OCI-LY1 (cell line): Measurements from ENCODE around the gene AKAP13.

Source experiments
- H2AFZ ChIP-seq: fragments of 200-600 bp; sonication (generic), shearing (Covaris generic); 2 replicates; pipeline ENCODE4 v1.6.0; 2014; ENCODE audit warnings: antibody characterized with exemption, mild to moderate bottlenecking, low read length
- H3F3A ChIP-seq: fragments of 200-600 bp; sonication (generic), shearing (Covaris generic); 2 replicates; pipeline ENCODE4 v1.6.0; 2014; ENCODE audit warnings: mild to moderate bottlenecking, antibody characterized with exemption, low read length, moderate library complexity; ENCODE audit not compliant: insufficient read depth
- H3K27ac ChIP-seq: fragments of 200-600 bp; sonication (generic); 2 replicates; pipeline ENCODE4 v1.5.1; 2014; ENCODE audit warnings: low read length, mixed run types, mild to moderate bottlenecking, low read depth; ENCODE audit not compliant: poor library complexity, severe bottlenecking
- H3K27me3 ChIP-seq: fragments of 200-600 bp; sonication (generic); 2 replicates; pipeline ENCODE4 v1.6.0; 2014; ENCODE audit warnings: antibody characterized with exemption, mild to moderate bottlenecking, low read length, moderate library complexity; ENCODE audit not compliant: insufficient read depth
- H3K36me3 ChIP-seq: fragments of 200-600 bp; sonication (generic); 2 replicates; pipeline ENCODE4 v1.6.1; 2014; ENCODE audit warnings: mild to moderate bottlenecking, antibody characterized with exemption, low read length, moderate library complexity, mixed read lengths; ENCODE audit not compliant: insufficient read depth
- H3K4me1 ChIP-seq: fragments of 200-600 bp; sonication (generic); 2 replicates; pipeline ENCODE4 v1.5.1; 2014; ENCODE audit warnings: mild to moderate bottlenecking, low read length, moderate library complexity; ENCODE audit not compliant: insufficient read depth, severe bottlenecking
- H3K4me2 ChIP-seq: fragments of 200-600 bp; sonication (generic), shearing (Covaris generic); 2 replicates; pipeline ENCODE4 v1.6.1; 2014; ENCODE audit warnings: low read length
- H3K4me3 ChIP-seq: fragments of 200-600 bp; sonication (generic); 2 replicates; pipeline ENCODE4 v1.5.1; 2014; ENCODE audit warnings: low read length, low read depth, mild to moderate bottlenecking, mixed read lengths; ENCODE audit not compliant: poor library complexity, severe bottlenecking
- H3K79me2 ChIP-seq: fragments of 200-600 bp; shearing (Covaris generic); 2 replicates; pipeline ENCODE4 v1.6.1; 2016; ENCODE audit warnings: mixed run types, low read length, mixed read lengths; ENCODE audit not compliant: insufficient read depth
- H3K9ac ChIP-seq: fragments of 200-600 bp; sonication (generic), shearing (Covaris generic); 2 replicates; pipeline ENCODE4 v1.6.1; 2014; ENCODE audit warnings: mild to moderate bottlenecking, low read length, mixed read lengths
- H3K9me2 ChIP-seq: fragments of 200-600 bp; sonication (generic), shearing (Covaris generic); 2 replicates; pipeline ENCODE4 v1.6.1; 2014; ENCODE audit warnings: low read depth, mild to moderate bottlenecking, low read length, mixed read lengths
- H3K9me3 ChIP-seq: fragments of 200-600 bp; shearing (Covaris generic); 2 replicates; pipeline ENCODE4 v1.6.1; 2014; ENCODE audit warnings: low read length, mixed read lengths
- H4K20me1 ChIP-seq: fragments of 200-600 bp; sonication (generic), shearing (Covaris generic); 2 replicates; pipeline ENCODE4 v1.6.0; 2016; ENCODE audit warnings: mild to moderate bottlenecking, low read length; ENCODE audit not compliant: insufficient read depth
- CTCF ChIP-seq: fragments of 200-600 bp; sonication (generic), shearing (Covaris generic); IDR thresholded peaks from 2 replicates; pipeline ENCODE4 v1.5.1; 2017; ENCODE audit warnings: mild to moderate bottlenecking, antibody characterized with exemption, low read length, moderate library complexity, mixed read lengths
- EZH2 ChIP-seq: fragments of 200-600 bp; sonication (generic), shearing (Covaris generic); IDR thresholded peaks from 2 replicates; pipeline ENCODE4 v1.8.0; 2017; ENCODE audit warnings: borderline replicate concordance, mixed run types, mild to moderate bottlenecking, antibody characterized with exemption, low read length, moderate library complexity, mixed read lengths

The AKAP13 gene

GRCh38 chr15:85421116-85421925 lies 40.9 kb downstream of the AKAP13 start:
- H3K4me3 ChIP-seq = no peak overlapping the region
- TF ChIP-seq EZH2 = no peak
- no peak for TF ChIP-seq CTCF
- peaks cover 48% of the 10 kb centered on the region for H3K4me1 ChIP-seq
- no peaks in the 10 kb centered on the region for H4K20me1 ChIP-seq
- H3F3A ChIP-seq = no peaks in the 10 kb centered on the region
- no peak overlapping the region for H3K4me2 ChIP-seq
- H3K79me2 ChIP-seq = peaks cover 91% of the 10 kb centered on the region
- H3K27me3 ChIP-seq = no peaks in the 10 kb centered on the region
- no peak overlapping the region for H3K9ac ChIP-seq
- no peaks in the 10 kb centered on the region for H3K36me3 ChIP-seq
- no peak overlapping the region for H3K27ac ChIP-seq
- H3K9me2 ChIP-seq = no peaks in the 10 kb centered on the region
- no peaks in the 10 kb centered on the region for H3K9me3 ChIP-seq
- H2AFZ ChIP-seq = no peak overlapping the region

GRCh38 chr15:85422607-85423006 lies 42.2 kb downstream of the AKAP13 start:
- H3K4me2 ChIP-seq = no peak overlapping the region
- H3K4me3 ChIP-seq = no peak overlapping the region
- peaks cover 40% of the 10 kb centered on the region for H3K4me1 ChIP-seq
- H3K9me2 ChIP-seq = no peaks in the 10 kb centered on the region
- H3F3A ChIP-seq = no peaks in the 10 kb centered on the region
- no peak overlapping the region for H2AFZ ChIP-seq
- H3K79me2 ChIP-seq = peaks cover 83% of the 10 kb centered on the region
- no peak overlapping the region for H3K9ac ChIP-seq
- TF ChIP-seq CTCF (no peak), EZH2 (no peak)
- no peak overlapping the region for H3K27ac ChIP-seq
- H3K27me3 ChIP-seq = no peaks in the 10 kb centered on the region
- no peaks in the 10 kb centered on the region for H3K36me3 ChIP-seq
- H3K9me3 ChIP-seq = no peaks in the 10 kb centered on the region
- no peaks in the 10 kb centered on the region for H4K20me1 ChIP-seq

GRCh38 chr15:85423256-85423655 lies 42.9 kb downstream of the AKAP13 start:
- no peaks in the 10 kb centered on the region for H3K27me3 ChIP-seq
- no peak overlapping the region for H3K4me3 ChIP-seq
- no peaks in the 10 kb centered on the region for H3K36me3 ChIP-seq
- H2AFZ ChIP-seq = no peak overlapping the region
- peaks cover 84% of the 10 kb centered on the region for H3K79me2 ChIP-seq
- no peaks in the 10 kb centered on the region for H3K9me2 ChIP-seq
- H3K4me1 ChIP-seq = peaks cover 40% of the 10 kb centered on the region
- no peaks in the 10 kb centered on the region for H3K9me3 ChIP-seq
- no peaks in the 10 kb centered on the region for H3F3A ChIP-seq
- H3K27ac ChIP-seq = no peak overlapping the region
- TF ChIP-seq CTCF (no peak), EZH2 (no peak)
- no peak overlapping the region for H3K4me2 ChIP-seq
- H3K9ac ChIP-seq = no peak overlapping the region
- no peaks in the 10 kb centered on the region for H4K20me1 ChIP-seq
